ENCODE measurements around the gene MYBPH.

The MYBPH gene

DNA sequence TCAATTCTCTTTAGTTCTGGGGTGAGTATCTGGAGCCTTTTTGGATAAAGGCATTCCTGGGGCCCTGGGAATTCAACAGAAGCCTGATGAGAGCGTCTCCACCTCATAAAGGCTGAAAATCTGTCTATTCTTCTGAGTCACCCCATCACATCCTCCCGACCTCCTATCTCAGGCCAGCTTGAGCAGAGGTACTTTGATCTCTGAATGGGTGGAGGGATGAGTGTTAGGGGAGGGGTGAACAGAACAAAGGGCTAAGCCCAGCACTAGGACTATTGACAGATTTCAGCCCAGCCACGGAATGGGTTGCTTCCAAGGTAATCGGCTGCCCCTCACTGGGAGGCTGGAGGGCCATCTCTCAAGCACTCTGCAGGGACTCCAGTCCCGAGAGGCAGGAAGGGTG, 2.5 kb upstream of the MYBPH start:
- DNase-seq, result no peak

DNA sequence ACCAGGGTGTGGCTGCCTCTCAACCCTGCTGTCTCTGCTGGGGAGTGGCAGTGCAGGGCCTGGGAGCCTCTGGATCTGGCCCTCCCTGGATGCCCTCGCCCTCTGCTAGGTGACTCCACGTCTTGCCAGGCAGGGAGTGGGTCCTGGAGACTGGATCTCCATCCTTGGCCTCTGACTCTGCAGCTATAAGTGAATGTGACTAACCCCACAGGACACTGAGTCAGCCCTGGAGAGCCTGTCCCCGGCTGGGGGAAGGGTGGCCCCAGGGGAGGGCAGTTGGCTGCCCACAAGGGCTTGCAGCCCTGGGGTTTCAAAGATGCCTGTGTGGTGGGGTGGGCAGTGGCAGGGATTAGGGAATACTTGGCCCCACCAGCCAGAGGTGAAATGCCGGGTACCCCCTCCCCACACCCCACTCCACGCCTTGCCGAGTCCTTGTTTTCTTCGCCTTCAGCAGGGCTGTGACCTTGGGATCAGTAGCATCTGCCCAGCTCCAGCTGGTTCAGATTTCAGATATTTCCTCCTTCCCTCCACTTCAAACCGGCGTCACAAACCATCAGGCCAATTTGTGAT, 1.9 kb upstream of the MYBPH start:
- peak; percentile 32 for DNase-seq

DNA sequence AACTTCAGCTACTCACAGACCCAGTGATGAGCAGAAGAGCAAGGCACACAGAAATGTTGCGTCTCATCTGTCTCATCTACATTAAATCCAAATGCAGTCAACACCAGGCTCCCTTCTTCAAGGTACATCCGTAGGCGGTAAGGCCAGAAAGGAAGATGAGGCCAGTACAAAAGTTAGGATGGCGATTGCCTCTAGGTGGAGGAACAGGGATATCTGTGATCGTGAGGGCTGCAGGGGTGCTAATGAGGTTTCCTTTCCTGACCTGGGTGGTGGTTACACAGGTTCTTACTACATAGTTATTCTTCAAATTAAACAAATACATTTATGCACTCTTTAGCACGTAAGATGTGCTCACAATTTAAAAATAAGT, 1.4 kb upstream of the MYBPH start:
- no peak for DNase-seq

DNA sequence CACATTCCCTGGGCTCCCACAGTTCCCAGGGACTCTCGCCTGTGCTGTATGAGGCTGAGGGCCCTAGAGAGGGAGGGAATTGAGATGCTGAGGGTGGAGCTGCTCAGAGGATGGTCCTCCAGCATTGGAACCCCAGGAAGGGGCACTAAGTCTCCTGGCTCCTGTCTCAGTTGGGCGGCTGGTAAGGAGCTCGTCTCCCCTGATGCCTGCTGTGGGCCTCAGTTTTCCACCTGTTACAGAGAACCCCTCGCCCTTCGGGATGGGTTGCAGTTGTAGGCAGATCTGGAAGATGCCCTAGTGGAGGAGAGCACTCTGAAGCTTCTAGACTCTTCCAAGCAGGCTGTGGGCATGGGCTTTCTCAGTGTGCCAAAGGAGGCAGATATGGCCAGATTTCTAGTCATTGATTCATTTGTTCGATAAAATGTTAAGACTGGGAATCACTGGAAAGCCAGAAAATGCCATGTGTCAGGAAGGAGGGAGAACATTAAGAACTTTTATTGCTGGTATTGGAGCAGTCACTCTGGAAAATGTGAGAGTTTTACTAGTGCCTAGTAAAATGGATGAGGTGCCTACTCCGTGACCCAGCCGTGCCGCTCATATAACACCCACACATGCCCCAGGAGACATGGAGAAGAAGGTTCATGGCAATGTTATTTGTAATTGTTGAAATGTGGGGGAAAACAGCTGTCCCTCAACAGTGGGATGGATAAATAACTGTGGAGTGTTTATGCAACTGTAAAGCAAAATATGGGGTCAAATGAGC, 828 bp upstream of the MYBPH start:
- DNase-seq, result no peak

DNA sequence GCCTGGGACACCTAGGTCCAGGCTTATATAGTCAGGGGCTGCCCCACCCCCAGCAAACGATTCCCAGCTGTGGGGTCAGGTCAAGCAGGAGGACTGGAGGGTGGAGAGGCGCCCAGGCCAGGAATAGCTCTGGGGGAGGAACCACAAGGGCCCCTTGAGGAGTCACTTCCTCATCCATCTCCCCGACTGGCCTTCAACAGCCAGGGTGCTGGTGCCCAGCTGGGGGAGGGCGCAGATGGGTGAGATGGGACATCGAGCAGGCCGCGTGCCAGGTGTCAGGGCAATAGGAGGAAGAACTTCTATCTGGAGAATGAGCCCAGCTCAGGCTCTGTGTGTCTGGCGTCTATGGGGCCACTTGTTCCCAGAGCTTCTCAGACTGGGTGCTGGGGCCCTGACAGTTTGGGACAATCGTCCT, 208 bp upstream of the MYBPH start:
- DNase-seq, result no peak

DNA sequence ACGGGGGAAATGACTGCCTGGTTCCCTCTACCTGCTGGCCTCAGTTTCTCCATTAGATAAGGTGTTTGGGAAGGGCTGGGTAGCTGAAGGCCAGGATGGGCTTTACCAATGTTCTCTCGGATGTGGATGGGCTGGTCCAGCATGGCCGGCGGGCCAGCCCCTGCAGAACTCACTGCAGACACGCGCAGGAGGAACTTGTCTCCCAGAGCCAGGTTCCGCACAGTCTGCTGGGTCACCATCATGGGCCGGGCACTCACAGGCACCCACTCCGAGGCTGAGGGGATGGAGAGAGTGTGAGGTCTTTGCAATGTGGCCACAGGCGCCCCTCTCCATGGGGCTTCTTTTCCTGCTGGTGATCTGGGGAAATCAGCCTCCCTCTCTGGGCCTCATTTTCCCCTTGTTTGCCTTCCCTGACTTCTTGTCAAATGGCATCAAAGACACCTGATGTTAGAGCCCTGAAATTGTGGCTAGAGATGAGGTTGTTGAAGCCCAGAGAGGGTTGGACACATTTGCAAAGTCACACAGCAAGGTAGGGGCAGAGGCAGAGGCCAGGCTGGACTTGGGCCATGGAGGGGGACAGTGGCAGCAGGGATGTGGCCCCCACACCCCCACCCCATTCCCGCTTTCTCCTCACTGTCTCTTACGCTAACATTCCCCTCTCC, 1.2 kb downstream of the MYBPH start:
- no peak for DNase-seq

DNA sequence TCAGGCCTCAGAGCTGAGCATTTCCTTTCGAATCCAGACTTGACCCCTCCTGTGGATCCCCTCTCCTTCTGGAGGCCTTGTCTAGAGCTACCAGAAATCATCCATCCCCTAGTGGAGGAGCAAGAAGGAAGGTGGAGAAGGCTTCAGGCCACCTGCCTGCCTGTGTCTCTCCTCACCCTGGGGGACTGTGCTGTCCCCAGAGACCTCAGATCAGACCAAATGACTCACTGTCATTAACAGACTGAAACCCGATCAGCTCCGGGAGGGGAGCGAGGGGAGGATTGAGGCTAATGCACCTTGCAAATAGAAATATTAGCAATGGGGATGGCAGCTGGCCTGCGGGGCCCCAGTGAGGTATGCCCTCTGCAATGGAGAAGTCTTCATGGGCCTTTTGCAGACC, 2.1 kb downstream of the MYBPH start:
- peak; percentile 38 for DNase-seq

DNA sequence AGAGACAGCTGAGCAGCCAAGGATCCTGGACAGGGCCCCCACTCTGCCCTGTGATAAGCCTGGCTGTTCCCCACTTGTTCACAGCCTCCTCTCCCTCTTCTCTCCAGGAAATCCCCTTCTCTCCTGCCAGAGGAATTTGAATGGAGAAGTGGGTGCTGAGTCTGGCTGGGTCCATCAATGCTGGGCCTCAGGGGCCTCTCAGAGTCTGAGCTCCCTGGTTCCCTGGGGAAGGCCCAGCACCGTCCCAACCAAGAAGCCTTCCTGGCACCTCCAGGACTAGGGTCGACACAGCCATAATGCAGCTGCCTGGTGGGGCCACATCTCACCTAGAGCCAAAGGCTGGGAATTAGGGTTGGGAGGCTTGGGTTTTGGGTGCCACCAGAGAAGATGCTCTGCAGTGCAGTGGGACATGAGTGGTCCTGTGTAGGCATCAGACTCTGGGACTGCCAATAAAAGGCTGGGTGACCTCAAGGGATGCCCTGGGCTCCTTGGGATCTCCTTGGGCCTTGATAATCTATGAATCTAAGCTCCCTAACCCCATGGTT, 2.5 kb downstream of the MYBPH start:
- DNase-seq, result no peak

DNA sequence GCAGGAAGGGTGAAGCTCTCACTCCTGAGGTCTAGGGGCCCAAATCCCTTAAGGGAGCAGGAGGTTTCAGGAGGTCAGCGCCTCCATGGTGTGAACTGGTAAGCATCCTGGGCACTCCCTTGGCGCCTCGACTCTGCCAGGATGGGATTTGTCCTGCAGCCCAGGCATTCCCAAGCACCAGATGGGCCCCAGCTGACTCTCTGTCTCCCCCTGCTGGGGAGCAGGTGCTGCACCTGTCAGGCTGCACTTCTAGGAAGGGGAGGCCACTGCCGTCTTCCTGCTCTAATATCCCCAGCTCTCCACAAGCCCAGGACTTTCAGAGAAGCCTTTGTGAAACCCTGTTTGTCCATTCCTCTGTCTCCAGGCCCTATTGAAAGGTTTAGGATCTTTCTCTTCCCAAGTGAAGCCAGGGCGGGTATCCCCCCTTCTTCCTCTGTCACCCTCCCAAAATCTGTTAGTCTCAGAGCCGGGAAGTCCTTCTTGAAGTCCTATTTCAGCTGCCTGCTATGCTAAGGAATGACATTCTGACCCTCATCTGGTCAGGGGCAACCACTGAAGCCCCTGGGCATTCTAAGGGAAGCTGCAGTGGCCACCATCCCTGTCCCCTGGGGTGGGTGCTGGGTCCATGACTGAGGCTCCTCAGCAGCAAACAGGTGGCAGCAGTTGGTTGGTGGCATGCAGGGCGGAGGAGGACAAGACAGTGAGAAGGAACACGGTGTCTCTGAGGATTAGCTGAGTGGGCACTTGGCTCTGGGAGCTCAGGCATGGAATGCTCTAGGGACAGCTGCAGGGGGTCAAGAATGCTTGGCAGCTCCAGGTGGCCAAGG, 3.2 kb downstream of the MYBPH start:
- DNase-seq, result peak; percentile 33

DNA sequence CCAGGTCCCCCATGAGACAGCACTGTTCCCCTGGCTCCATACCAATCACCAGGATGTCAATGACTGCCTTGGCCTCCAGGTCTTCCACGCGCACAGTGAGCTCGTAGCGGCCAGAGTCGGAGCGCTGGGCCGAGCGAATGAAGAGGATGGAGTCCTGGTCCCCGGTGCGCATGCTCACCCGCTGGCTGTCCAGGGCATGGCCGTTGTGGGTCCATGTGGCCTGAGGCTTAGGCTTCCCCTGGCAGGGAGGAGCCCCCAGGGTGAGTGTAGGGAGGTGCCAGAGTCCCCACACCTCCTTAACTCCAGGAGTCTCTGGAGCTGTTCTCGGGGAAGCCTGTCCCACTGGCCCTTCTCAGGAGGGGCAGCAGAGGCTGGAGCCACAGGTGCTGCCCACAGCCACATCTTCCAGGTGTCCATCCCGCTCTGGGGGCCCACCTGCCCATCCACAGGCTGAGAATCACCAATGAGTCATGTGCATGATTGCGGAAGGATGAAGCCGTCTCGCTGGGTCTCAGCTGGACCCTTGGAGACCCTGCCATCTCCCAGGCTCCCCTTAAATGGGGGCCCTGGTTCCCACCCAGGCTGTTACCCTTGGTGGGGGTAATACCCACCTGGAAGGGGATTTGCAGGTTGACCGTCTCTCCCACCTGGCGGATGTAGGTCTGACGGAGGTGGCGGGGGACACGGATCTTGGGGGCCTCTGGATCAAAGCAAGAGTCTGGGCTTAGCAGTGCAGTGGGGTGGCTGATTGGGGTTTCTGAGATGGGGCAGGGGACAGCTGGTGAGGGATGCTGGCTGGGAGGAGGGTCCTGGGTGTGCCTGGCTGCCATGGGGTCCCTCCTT, 4.1 kb downstream of the MYBPH start:
- DNase-seq, result no peak

DNA sequence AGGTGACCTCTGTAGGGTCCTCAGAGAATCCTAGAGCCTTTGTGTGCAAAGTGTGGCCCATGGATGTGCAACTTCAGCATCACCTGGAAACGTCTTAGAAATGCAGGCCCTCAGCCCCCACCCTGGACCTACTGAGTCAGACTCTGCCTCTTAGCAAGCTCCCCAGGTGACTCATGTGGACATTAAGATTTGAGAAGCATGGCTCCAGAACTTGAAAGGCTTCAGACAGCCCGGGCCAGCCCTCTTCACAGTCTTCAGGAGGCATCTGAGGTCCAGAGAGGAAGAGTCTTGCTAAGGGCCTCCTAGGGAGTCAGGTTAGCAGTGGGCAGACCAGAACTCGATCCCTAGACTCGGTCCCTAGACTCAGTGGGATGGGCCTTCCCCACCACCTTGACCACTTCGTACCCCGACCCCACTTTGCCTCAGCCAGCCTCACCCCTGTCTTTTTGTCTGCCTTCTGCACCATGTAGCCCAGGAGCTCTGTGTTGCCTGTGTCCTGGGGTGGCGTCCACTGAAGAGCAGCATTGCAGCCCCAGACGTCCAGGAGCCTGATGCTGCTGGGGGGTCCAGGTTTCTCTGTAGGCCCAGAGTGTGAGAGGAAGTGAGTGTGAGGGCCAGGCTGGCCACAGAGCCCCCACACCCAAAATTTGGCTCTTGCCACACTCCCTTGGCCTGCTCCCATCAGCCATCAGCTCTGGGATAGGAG, 4.8 kb downstream of the MYBPH start:
- no peak for DNase-seq

DNA sequence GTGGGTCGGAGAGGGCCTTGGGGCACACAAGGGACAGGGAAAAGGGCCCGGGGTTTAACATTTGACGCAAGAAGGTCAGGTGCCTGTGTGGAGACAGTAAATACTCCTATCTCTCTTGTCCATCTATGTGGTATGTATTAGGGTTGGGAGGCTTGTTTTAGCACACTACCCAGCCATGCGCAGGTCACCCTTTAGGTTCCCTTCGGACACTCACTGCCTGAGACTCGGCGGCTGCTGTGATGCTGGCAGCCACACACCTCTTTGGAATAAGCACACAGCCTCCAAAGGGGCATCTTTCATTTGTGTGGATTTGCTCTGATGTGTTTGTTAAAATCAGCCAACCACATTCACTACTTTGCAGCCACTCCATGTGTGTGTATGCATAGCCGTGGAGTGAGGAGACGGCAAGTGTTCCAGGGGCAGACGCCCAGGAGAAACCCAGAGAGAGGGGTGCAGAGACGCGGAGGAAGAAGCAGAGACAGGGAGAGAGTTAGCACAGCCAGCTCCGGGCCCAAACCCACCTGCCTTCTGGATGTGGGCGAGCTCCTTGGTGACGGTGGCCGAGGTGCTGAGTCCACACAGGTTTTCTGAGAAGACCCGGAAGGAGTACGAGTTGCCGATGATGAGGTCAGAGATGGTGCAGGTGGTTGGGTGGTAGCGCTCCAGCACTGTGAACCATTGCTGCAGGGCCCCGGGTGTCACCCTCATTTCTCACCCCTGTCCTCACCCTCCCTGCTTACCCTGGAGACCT, 5.7 kb downstream of the MYBPH start:
- DNase-seq, result no peak

DNA sequence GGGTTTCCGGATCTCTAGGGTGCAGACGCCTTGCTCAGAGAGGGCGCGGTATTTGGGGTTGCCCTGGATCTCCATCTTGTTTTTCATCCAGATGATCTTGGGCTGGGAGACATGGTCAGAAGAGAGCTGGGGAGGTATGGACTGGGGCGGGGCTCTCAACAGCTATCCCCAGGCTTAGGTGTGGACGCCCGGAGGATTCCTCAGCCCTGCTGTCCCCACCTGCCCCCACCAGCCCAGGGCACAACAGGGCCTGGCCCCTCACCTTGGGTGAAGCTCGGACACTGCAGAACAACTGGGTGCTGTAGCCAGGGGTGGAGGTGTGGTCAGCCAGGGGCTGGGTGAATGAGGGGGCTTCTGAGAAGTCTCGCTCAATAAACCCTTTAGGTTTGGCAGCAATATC, 6.6 kb downstream of the MYBPH start:
- no peak for DNase-seq

DNA sequence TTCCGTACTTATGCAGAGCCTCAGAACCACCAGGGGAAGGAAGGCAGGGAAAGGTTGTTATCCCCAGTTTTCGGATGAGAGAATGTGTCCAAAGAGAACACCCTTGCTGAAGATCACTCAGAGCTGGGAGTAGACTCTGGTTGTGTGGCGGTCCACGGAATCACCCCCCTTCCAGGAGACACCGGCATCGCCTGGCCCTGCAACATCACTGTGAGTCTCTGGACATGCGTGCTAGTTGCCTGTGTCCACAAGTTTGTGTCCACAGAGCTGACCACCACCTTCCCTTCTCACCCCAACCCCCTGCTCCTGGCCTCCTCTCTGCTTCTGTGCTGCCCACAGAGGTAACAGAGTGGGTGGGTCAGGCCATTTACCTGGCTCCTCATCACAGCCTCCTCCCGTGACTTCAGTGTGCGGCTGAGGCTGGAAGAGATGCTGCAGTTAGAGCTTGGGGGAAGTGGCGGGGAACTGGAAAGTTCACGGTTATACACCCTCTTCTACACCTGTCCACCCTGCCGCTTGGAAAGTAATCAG, 7.3 kb downstream of the MYBPH start:
- DNase-seq, result no peak

DNA sequence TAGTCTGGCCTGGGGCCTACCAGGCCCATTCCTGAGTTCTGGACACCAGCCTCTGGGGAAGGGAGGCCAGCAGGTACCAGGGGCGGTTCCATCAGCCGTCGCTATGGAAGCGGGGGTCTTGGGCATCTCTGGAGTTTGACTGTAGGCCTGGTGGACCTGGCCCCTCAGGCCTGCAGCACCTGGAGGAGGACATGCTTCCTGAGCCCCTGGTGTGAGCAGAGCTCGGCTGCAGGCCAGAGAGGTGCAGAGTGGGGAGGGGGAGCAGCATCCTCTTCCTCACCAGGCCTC, 7.8 kb downstream of the MYBPH start:
- no peak for DNase-seq

DNA sequence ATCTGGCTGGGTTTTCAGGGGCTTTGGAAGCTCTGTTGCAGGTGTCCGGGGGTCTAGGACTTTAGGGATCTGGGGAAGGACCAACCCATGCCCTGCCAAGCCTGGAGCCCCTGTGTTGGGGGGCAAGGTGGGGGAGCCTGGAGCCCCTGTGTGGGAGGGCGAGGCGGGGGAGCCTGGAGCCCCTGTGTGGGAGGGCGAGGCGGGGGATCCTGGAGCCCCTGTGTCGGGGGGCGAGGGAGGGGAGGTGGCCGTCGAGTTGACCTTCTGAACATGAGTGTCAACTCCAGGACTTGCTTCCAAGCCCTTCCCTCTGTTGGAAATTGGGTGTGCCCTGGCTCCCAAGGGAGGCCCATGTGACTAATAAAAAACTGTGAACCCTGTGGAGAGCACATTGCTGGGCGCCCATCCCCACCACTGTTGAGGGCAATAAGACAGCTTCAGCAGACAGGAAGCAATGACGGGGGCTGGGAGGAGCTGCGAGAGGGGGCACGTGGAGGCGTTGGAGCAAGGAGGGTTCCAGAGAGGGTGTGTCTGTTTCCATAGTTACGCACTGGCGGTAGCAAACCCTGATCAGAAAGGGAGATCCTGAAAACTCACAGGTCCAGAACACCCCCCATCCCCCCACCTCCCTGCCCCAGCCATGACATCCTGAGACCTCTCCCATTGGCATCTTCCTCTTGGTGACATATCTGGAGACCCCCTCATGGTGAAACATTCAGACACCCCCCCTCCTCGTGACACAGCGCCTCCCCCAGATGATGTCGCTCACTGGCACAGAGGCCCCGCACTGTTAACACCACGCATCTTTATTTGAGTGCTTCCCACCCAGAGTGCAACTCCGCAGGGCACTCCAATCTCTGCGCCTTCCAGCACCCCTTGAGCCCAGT, 8.4 kb downstream of the MYBPH start:
- DNase-seq, result no peak

DNA sequence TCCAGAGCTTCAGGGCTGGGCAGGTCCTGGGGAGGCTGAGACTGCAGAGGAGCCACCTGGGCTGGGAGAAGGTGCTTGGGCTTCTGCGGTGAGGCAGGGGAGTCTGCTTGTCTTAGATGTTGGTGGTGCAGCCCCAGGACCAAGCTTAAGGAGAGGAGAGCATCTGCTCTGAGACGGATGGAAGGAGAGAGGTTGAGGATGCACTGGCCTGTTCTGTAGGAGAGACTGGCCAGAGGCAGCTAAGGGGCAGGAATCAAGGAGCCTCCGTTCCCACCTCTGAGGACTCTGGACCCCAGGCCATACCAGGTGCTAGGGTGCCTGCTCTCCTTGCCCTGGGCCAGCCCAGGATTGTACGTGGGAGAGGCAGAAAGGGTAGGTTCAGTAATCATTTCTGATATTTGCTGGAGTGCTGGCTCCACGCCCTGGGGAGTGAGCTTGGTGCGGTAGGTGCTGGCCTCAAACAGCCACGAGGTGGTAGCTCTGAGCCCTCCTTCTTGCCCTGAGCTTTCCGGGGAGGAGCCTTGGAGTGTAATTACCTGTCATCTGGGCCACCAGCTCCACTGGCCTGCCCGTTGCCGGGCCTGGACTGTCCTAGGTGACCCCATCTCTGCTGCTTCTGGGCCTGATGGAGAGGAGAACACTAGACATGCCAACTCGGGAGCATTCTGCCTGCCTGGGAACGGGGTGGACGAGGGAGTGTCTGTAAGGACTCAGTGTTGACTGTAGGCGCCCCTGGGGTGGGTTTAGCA, 9.3 kb downstream of the MYBPH start:
- DNase-seq, result peak; percentile 33

DNA sequence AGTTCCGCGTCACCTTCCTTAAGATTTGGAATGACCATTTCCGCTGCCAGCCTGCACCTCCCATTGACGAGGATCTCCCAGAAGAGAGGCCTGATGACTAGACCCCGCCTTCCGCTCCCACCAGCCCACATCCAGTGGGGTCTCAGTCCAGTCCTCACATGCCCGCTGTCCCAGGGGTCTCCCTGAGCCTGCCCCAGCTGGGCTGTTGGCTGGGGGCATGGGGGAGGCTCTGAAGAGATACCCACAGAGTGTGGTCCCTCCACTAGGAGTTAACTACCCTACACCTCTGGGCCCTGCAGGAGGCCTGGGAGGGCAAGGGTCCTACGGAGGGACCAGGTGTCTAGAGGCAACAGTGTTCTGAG, 9.8 kb downstream of the MYBPH start:
- DNase-seq, result no peak

Measured in NCI-H510A treated with DMSO at 0.1 percent for 48 hours (cell line).